ENCODE data around the gene HSD3B7. TPM values are rescaled to one million over a fixed set of nuclear protein-coding genes. Genes with fewer than 3 reads are reported as not detected.

HSD3B7 gene
- total RNA-seq, 2 experiments from 2014 or later = 1.6 to 2.2 TPM

DNA sequence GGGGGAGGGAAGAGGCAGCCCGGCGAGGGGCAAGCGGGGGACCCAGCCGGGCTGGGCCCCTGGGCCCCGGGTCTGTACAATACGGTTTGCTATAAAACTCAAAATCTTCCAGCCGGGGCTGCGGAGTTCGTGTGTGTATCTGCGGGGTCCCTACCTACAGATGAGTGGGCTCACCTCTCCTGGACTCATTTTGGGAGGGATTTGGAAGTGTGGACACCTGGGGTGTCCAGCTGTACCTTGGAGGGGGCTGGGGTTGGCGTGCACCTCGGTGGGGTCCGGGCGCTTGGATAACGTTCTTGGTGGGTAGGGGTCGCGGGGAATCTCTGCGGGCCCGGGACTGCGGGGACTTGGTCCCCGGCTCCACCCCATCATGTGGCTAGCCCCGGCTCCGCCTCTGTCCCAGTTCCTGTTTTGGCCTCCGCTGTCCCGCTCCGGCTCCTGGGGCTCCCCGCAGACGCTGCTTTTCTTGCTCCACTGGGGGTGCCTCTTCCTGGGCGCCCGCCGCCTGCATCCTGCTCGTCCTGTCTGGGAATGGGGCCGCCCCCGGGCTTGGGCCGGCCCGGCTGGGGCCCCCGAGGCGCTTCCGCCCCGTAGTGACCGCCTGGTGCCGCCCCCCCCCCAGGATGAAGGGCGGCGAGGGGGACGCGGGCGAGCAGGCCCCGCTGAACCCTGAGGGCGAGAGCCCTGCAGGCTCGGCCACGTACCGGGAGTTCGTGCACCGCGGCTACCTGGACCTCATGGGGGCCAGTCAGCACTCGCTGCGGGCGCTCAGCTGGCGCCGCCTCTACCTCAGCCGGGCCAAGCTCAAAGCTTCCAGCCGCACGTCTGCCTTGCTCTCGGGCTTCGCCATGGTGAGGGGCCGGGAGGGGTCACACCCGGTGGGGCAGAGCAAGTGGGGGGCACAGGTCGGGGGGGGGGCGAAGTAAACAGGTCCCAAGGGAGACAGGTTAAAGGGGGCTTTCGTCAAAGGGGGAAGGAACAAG is 36.0 kb upstream of the HSD3B7 start, which contains the start of gene ORAI3:
Gene ORAI3, plus strand, starts transcription at position 402 of the 983 bp plus-strand sequence. Its CDS starts 222 bp downstream, at position 624.
- Mint-ChIP-seq H3K27me3 (no peaks in the 10 kb centered on the region), H3K9me3 (ENCODE audit: low read depth) (no peaks in the 10 kb centered on the region), H3K27ac (peak within 1 kb of the TSS; percentile 68), H3K36me3 (ENCODE audit: low read depth) (peaks cover 10% of the 10 kb centered on the region), H3K4me1 (peaks cover 19% of the 10 kb centered on the region), H3K4me3 (peak within 1 kb of the TSS; percentile 81)
- intact Hi-C loops (cut with DNase I, micrococcal nuclease) = no loop called here
- POLR2A ChIA-PET = no interaction called here
- ATAC-seq (peak; percentile 45), DNase-seq (peak; percentile 66)
- CTCF ChIA-PET = interaction anchor here (0.6 to 1.4 kb wide), 7 partner anchors 11 to 217 kb away, joined by 3 to 7 read pairs (median 3); partner anchors contain the start of genes ZNF646 and ZNF668

DNA sequence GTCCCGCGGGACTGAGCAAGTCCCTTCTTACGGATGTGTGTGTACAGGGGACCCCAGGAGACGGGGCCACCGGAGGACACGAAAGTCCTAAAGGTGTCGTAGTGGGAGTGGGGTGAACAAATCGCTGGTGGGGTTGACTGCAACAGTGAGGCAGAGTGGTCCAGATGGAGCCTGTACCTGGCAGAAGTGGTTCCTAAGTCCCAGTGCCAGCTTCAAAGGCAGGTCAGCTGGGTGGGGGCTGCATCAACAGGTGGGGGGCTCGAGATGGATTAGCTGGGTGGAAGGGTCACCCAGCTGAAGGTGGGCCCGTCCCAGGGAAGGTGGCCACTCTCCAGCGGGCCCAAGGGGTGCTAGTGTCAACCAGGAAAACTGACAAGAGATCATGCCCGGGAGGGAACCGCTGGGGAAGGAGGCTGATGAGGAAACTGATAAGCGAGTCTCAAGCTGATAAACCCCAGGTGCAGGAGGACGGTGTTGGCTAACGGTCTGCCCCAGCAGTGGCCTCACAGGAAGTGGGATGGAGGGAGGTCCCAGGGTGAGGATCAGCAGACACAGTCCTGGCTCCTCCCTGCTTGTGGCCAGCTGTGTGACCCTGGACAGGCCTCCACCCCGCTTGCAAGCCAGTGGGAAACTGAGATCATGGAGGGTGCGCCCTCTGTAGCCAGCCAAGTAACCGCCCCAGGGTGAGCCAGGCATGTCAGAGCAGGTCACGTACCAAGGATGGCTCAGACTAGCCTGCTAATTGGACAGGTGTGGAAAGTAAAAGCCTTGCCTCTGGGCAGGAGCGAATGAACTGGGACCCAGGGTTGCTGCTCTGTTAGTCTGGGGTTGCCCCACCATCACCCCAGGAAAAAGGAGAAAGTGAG is 35.1 kb upstream of the HSD3B7 start:
- POLR2A ChIA-PET = interaction anchor here (1.0 kb wide), 1 partner anchor 124 kb away, joined by 3 read pairs; the partner anchor contains the start of genes ZNF646 and ZNF668
- Mint-ChIP-seq H3K27me3 (no peaks in the 10 kb centered on the region), H3K4me1 (peaks cover 19% of the 10 kb centered on the region), H3K27ac (peak overlapping the region; percentile 68), H3K4me3 (peak overlapping the region; percentile 81), H3K9me3 (ENCODE audit: low read depth) (no peaks in the 10 kb centered on the region), H3K36me3 (ENCODE audit: low read depth) (peaks cover 4% of the 10 kb centered on the region)
- CTCF ChIA-PET = interaction anchor here (0.7 to 1.4 kb wide), 7 partner anchors 9 to 216 kb away, joined by 3 to 7 read pairs (median 3); partner anchors contain the start of genes ZNF646 and ZNF668
- DNase-seq (peak; percentile 80), ATAC-seq (peak; percentile 78)
- intact Hi-C loops (cut with DNase I, micrococcal nuclease) = loop anchor here in 1 of 2 experiments (10.0 kb wide), 1 partner anchor 915 kb away; no protein-coding TSS in a partner anchor

DNA sequence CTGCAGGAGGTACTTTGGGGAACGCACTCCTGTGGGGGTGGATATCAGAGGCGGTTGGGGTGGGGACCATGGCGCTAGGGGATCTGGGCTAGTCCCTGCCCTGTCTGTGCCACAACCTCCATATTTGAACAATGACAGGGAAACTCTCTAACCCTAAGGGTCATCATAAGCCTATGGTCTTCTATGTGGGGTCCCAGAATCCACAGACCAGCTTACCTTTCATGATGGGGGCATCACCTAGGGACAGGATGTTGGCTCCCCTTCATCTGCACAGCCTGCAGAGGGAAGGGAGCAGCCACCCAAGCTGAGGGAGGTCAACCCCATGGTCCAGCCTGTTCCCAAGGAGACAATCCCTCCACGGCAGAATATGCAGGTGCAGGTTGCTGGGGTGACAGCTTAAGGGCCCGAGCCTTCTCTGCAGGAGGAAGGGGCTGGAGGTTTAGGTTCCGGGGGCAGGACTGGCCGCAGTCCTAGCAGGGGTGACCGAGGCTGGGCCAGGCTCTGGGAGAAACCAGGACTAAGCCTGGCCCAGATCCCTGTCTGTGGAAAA is 34.4 kb upstream of the HSD3B7 start:
- intact Hi-C loops (cut with DNase I, micrococcal nuclease) = loop anchor here in 1 of 2 experiments (10.0 kb wide), 1 partner anchor 914 kb away; no protein-coding TSS in a partner anchor
- no peak for DNase-seq
- Mint-ChIP-seq H3K36me3 (ENCODE audit: low read depth) (peaks cover 4% of the 10 kb centered on the region), H3K9me3 (ENCODE audit: low read depth) (no peaks in the 10 kb centered on the region), H3K27me3 (no peaks in the 10 kb centered on the region), H3K4me1 (peaks cover 19% of the 10 kb centered on the region), H3K4me3 (peak overlapping the region; percentile 81), H3K27ac (peak overlapping the region; percentile 68)
- ChIA-PET POLR2A (interaction anchor here (1.0 kb wide), 1 partner anchor 124 kb away, joined by 3 read pairs; the partner anchor contains the start of genes ZNF646 and ZNF668), CTCF (interaction anchor here (1.0 to 1.4 kb wide), 4 partner anchors 9 to 192 kb away, joined by 3 to 7 read pairs (median 4); no protein-coding TSS in a partner anchor)
- no peak for ATAC-seq

DNA sequence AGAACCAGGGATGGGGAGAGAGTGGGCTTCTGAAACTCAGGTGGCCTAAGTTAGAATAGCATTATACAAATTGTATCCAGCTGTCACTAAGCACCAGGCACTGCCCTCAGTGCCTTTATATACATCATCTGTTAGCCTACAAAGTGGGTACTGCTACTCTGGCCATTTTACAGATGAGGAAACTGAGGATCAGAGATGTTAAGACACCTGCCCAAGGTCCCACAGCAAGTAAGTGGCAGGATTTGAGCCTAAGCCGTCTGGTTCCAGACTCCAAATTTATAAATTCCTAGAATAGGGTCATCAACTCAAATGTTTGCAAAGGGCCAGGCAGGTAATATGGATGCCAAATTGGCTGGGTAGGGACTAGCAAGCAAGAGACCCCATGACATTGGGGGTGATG is 33.8 kb upstream of the HSD3B7 start:
- POLR2A ChIA-PET = no interaction called here
- intact Hi-C loops (cut with DNase I, micrococcal nuclease) = loop anchor here in 1 of 2 experiments (10.0 kb wide), 1 partner anchor 914 kb away; no protein-coding TSS in a partner anchor
- DNase-seq (no peak), ATAC-seq (no peak)
- CTCF ChIA-PET = interaction anchor here (0.9 to 1.2 kb wide), 2 partner anchors 17 to 34 kb away, joined by 3 to 4 read pairs; partner anchors contain the start of gene HSD3B7
- Mint-ChIP-seq H3K9me3 (ENCODE audit: low read depth) (no peaks in the 10 kb centered on the region), H3K27me3 (no peaks in the 10 kb centered on the region), H3K4me3 (no peak overlapping the region), H3K4me1 (peaks cover 21% of the 10 kb centered on the region), H3K27ac (no peak overlapping the region), H3K36me3 (ENCODE audit: low read depth) (peaks cover 4% of the 10 kb centered on the region)

DNA sequence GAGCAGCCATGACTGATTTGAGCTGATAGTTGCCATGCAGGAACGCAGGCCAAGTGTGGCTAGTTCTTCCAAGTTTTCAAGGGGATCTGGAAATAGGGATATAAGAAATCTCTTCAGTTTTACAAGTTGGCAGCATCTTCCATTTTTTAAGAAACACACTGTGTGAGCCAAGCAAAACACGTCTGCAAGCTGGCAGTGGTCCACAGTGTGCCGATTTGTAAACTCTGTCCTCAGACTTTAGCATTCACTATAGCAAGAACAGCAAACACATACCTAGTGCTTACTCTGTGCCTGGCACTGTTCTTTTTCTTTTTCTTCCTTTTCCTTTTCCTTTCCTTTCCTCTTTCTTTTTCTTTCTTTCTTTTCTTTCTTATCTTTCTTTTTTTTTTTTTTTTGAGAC is 33.3 kb upstream of the HSD3B7 start:
- CTCF ChIA-PET = interaction anchor here (0.5 to 1.2 kb wide), 4 partner anchors 18 to 304 kb away, joined by 3 to 4 read pairs (median 3); partner anchors contain the start of gene HSD3B7
- POLR2A ChIA-PET = no interaction called here
- peaks cover 1% of the 10 kb centered on the region for H3K36me3 Mint-ChIP-seq (ENCODE audit: low read depth)
- DNase-seq (no peak), ATAC-seq (no peak)
- H3K4me1 Mint-ChIP-seq = peaks cover 27% of the 10 kb centered on the region
- H3K27me3 Mint-ChIP-seq = no peaks in the 10 kb centered on the region
- H3K9me3 Mint-ChIP-seq (ENCODE audit: low read depth) = no peaks in the 10 kb centered on the region
- intact Hi-C loops (cut with DNase I, micrococcal nuclease) = loop anchor here in 1 of 2 experiments (10.0 kb wide), 1 partner anchor 913 kb away; no protein-coding TSS in a partner anchor
- H3K4me3 Mint-ChIP-seq = no peak overlapping the region
- H3K27ac Mint-ChIP-seq = no peak overlapping the region

DNA sequence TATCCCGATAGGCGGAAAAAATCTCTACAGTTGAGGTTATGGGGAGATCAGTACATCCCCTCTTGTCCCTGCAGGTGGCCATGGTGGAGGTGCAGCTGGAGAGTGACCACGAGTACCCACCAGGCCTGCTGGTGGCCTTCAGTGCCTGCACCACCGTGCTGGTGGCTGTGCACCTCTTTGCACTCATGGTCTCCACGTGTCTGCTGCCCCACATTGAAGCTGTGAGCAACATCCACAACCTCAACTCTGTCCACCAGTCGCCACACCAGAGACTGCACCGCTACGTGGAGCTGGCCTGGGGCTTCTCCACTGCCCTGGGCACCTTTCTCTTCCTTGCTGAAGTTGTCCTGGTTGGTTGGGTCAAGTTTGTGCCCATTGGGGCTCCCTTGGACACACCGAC is 31.9 kb upstream of the HSD3B7 start:
- ChIA-PET POLR2A (no interaction called here), CTCF (interaction anchor here (0.6 to 2.4 kb wide), 7 partner anchors 9 to 280 kb away, joined by 3 to 14 read pairs (median 4); no protein-coding TSS in a partner anchor)
- H3K4me3 Mint-ChIP-seq = no peak overlapping the region
- H3K4me1 Mint-ChIP-seq = peaks cover 28% of the 10 kb centered on the region
- H3K9me3 Mint-ChIP-seq (ENCODE audit: low read depth) = no peaks in the 10 kb centered on the region
- H3K36me3 Mint-ChIP-seq (ENCODE audit: low read depth) = no peaks in the 10 kb centered on the region
- ATAC-seq (no peak), DNase-seq (no peak)
- H3K27me3 Mint-ChIP-seq = no peaks in the 10 kb centered on the region
- intact Hi-C loops (cut with DNase I, micrococcal nuclease) = loop anchor here in 1 of 2 experiments (10.0 kb wide), 1 partner anchor 912 kb away; no protein-coding TSS in a partner anchor
- no peak overlapping the region for H3K27ac Mint-ChIP-seq

DNA sequence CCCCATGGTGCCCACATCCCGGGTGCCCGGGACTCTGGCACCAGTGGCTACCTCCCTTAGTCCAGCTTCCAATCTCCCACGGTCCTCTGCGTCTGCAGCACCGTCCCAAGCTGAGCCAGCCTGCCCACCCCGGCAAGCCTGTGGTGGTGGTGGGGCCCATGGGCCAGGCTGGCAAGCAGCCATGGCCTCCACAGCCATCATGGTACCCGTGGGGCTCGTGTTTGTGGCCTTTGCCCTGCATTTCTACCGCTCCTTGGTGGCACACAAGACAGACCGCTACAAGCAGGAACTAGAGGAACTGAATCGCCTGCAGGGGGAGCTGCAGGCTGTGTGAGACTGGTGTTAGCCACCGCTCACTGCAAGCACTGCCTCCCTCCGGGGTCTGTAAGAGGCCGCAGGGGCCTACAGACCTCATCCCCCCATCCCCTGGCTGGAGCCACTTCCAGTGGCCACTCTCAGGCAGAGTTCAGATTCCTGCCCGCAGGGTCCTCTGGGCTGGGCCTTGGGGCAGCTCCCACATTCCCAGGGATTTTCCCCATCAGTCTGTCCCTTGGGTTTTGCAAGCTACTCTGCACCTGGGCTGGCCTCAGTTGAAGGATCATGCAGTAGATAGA is 31.4 kb upstream of the HSD3B7 start:
- DNase-seq = peak; percentile 82
- ChIA-PET CTCF (interaction anchor here (0.6 to 2.4 kb wide), 11 partner anchors 9 to 281 kb away, joined by 3 to 14 read pairs (median 3); partner anchors contain the start of gene HSD3B7), POLR2A (no interaction called here)
- no peak overlapping the region for H3K27ac Mint-ChIP-seq
- no peaks in the 10 kb centered on the region for H3K27me3 Mint-ChIP-seq
- H3K4me1 Mint-ChIP-seq = peaks cover 31% of the 10 kb centered on the region
- peak; percentile 14 for ATAC-seq
- peaks cover 3% of the 10 kb centered on the region for H3K36me3 Mint-ChIP-seq (ENCODE audit: low read depth)
- intact Hi-C loops (cut with DNase I, micrococcal nuclease) = loop anchor here in 1 of 2 experiments (10.0 kb wide), 1 partner anchor 911 kb away; no protein-coding TSS in a partner anchor
- no peak overlapping the region for H3K4me3 Mint-ChIP-seq
- no peaks in the 10 kb centered on the region for H3K9me3 Mint-ChIP-seq (ENCODE audit: low read depth)

DNA sequence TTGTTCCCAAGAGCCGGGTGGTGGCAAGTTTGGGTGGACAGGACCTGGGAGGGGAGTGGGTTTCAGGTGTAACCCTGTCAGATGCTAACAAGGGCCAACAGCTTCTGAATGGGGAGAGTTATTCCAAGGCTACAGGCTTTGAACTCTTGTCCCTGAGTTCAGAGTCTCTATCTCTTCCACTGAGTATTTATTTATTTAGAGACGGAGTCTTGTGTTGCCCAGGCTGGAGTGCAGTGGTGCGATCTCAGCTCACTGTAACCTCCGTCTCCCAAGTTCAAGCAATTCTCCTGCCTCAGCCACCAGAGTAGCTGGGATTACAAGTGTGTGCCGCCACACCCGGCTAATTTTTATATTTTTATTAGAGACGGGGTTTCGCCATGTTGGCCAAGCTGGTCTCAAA is 30.0 kb upstream of the HSD3B7 start:
- peaks cover 36% of the 10 kb centered on the region for H3K4me1 Mint-ChIP-seq
- ATAC-seq = no peak
- H3K36me3 Mint-ChIP-seq (ENCODE audit: low read depth) = peaks cover 17% of the 10 kb centered on the region
- H3K9me3 Mint-ChIP-seq (ENCODE audit: low read depth) = no peaks in the 10 kb centered on the region
- no peaks in the 10 kb centered on the region for H3K27me3 Mint-ChIP-seq
- no peak for DNase-seq
- no peak overlapping the region for H3K27ac Mint-ChIP-seq
- no peak overlapping the region for H3K4me3 Mint-ChIP-seq
- intact Hi-C loops (cut with DNase I, micrococcal nuclease) = loop anchor here (5.0 to 10.0 kb wide), 3 partner anchors 187 to 910 kb away; partner anchors contain the start of gene ZNF843 (in 1 of the 2)
- CTCF ChIA-PET = interaction anchor here (0.6 to 2.4 kb wide), 3 partner anchors 10 to 189 kb away, joined by 3 to 14 read pairs (median 8); no protein-coding TSS in a partner anchor
- POLR2A ChIA-PET = interaction anchor here (0.7 kb wide), 1 partner anchor 241 kb away, joined by 3 read pairs; no protein-coding TSS in a partner anchor

DNA sequence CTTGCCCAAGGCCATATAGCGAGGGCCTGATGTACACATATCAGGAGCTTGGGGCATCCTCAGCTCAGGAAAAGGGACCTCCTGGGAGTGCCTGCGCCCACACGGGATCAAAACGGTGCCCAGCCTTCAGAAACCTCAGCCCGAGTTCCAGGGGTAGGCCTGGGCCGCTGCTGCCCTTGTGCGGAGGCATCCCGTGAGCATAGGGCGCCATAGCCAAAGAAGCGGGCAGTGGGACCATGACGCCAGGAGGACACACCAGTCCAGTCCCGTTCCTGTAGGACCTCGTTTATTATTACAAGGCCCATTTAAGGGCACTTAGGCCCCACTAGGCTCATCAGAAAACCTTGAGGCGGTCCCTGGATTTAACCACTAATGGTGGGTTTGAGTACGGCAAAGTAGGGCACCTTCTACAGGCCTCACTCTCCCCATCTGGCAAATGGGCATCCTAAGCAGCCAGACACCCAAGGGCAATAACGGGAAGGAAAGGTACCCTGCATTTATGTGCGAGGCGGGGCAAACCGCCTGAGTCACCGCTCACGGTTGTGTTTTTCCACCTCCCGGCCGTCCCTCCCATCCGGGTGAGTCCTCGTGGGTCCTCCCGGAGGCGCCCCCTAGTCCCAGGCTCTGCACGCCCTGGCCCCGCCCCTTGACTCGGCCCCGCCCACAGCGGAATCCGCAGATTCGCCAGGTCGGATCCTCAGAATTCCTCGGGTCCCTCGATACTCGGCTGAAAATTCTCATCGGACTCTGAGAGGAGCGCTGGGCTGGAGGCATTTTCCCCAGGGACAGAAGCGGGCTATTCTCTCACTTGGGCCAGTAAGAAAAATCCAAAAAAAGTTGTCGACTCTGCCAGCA is 28.2 kb upstream of the HSD3B7 start:
- no peaks in the 10 kb centered on the region for H3K27me3 Mint-ChIP-seq
- peaks cover 31% of the 10 kb centered on the region for H3K36me3 Mint-ChIP-seq (ENCODE audit: low read depth)
- H3K27ac Mint-ChIP-seq = peak overlapping the region; percentile 99
- intact Hi-C loops (cut with DNase I, micrococcal nuclease) = loop anchor here (1.0 to 10.0 kb wide), 22 partner anchors 34 to 908 kb away; partner anchors contain the start of genes ARMC5 (in 2 of the 2), ZNF646 (in 2 of the 2), ZNF668 (in 2 of the 2) and BCKDK (in 1 of the 2)
- peak; percentile 82 for ATAC-seq
- H3K9me3 Mint-ChIP-seq (ENCODE audit: low read depth) = no peaks in the 10 kb centered on the region
- DNase-seq = peak; percentile 95
- peak overlapping the region; percentile 93 for H3K4me3 Mint-ChIP-seq
- peaks cover 37% of the 10 kb centered on the region for H3K4me1 Mint-ChIP-seq
- ChIA-PET CTCF (interaction anchor here (0.6 to 2.2 kb wide), 2 partner anchors 15 to 118 kb away, joined by 3 to 10 read pairs; partner anchors contain the start of gene ZNF646), POLR2A (interaction anchor here (0.9 kb wide), 1 partner anchor 151 kb away, joined by 4 read pairs; no protein-coding TSS in a partner anchor)
